ENCODE data around the gene NDUFS5. TPM values are rescaled to one million over a fixed set of nuclear protein-coding genes. Genes with fewer than 3 reads are reported as not detected.
"Not testable (repeated sequence)": the region's sequence is repeated elsewhere in the genome, so short reads cannot be mapped to it uniquely, and the experiment has no call there.

The NDUFS5 gene
- 630 TPM for polyA plus RNA-seq (2013, experiment 1 of 2)
- polyA plus RNA-seq (2013, experiment 2 of 2): 643 TPM

DNA sequence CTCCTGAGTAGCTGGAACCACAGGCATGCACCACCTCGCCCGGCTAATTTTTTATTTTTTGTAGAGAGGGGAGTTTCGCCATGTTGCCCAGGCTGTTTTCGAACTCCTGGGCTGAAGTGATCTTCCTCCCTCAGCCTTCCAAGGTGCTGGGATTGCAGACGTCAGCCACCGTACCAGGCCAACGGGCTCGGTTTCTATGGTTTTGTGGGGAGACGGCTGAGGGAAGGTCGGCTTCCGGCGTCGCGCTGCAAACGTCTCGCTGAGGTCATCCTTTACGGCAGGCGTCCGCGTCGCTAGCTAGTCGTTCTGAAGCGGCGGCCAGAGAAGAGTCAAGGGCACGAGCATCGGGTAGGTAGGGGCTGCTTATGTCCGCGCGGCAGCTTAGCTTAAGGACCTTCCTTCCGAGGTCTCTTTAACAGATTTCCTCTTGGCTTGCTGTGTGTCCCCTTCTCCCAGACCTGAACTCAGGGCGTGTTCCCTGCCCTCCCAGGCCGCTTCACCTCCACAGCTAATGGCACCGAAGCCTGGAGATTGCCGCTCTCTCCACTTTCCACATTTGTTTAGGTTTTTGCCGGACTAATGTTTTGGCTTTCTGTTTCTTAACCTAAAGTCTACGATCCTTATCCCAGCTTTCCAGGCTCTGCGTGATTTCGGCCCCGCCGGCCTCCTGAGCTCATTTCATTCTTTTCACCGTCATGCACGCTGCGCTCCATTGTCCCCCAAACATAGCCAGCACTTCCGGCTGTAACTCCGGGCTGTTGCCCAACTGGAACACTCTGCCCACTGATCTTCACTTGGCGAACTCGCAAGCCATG lies at the start of gene NDUFS5:
TSS of gene NDUFS5 (plus strand) at position 300 of the 815 bp plus-strand sequence. CDS start 2,375 bp downstream, outside the sequence.
- peak within 1 kb of the TSS; percentile 64 for H2AK5ac ChIP-seq (ENCODE audit: low read length, severe bottlenecking)
- H2AFZ ChIP-seq (ENCODE audit: low read depth, low read length): peak within 1 kb of the TSS; percentile 84
- 1% methylated on average over 45 of the region's 47 CpGs for WGBS
- H3K9ac ChIP-seq (ENCODE audit: low read length): peak within 1 kb of the TSS; percentile 98
- peak within 1 kb of the TSS; percentile 91 to 97 for H3K18ac ChIP-seq (ENCODE audit: low read depth in 1 of 2, low read length in 2 of 2)
- peak within 1 kb of the TSS in 1 of 2 experiments; percentile 97 for H3K23ac ChIP-seq (ENCODE audit: low read length in 2 of 2)
- H3K36me3 ChIP-seq (ENCODE audit: control insufficient read depth in 1 of 2, insufficient read depth in 2 of 2, low read depth in 1 of 2, low read length in 2 of 2): peaks cover 16 to 30% of the 10 kb centered on the region in 2 experiments
- H3K79me1 ChIP-seq (replicated peaks; ENCODE audit: low read length, poor library complexity, severe bottlenecking): peaks cover 3% of the 10 kb centered on the region
- H4K91ac ChIP-seq (ENCODE audit: low read length): peak within 1 kb of the TSS; percentile 88
- H3K4me2 ChIP-seq (ENCODE audit: low read length, poor library complexity, severe bottlenecking): peak within 1 kb of the TSS; percentile 59
- peak within 1 kb of the TSS in 1 of 2 experiments; percentile 24 for H2BK12ac ChIP-seq (ENCODE audit: low read length in 2 of 2)
- H3K9me3 ChIP-seq (ENCODE audit: control insufficient read depth, low read length): no peaks in the 10 kb centered on the region
- peak; percentile 97 for DNase-seq
- H3K27me3 ChIP-seq (ENCODE audit: control insufficient read depth in 1 of 2, insufficient read depth in 1 of 2, low read length in 2 of 2): no peaks in the 10 kb centered on the region
- peaks cover 5% of the 10 kb centered on the region for H3K4me1 ChIP-seq (ENCODE audit: control insufficient read depth, insufficient read depth, low read depth, low read length)
- H4K8ac ChIP-seq (ENCODE audit: low read length): peak within 1 kb of the TSS; percentile 85
- peak within 1 kb of the TSS; percentile 89 to 94 for H3K4me3 ChIP-seq (ENCODE audit: insufficient read depth in 1 of 2, low read depth in 1 of 2, low read length in 2 of 2)
- H3K27ac ChIP-seq (ENCODE audit: low read length, poor library complexity, severe bottlenecking): peak within 1 kb of the TSS; percentile 99
- no peak within 1 kb of the TSS for H2BK120ac ChIP-seq (ENCODE audit: low read depth, low read length)
- H2BK5ac ChIP-seq (ENCODE audit: low read depth, low read length, poor library complexity, severe bottlenecking): peak within 1 kb of the TSS; percentile 54
- no peak within 1 kb of the TSS for H2BK15ac ChIP-seq (ENCODE audit: low read depth, poor library complexity, severe bottlenecking)
- peak within 1 kb of the TSS in 1 of 2 experiments; percentile 99 for H3K14ac ChIP-seq (ENCODE audit: low read length in 2 of 2)
- peak within 1 kb of the TSS; percentile 76 to 95 for H3K4ac ChIP-seq (ENCODE audit: low read depth in 1 of 2, low read length in 2 of 2)

DNA sequence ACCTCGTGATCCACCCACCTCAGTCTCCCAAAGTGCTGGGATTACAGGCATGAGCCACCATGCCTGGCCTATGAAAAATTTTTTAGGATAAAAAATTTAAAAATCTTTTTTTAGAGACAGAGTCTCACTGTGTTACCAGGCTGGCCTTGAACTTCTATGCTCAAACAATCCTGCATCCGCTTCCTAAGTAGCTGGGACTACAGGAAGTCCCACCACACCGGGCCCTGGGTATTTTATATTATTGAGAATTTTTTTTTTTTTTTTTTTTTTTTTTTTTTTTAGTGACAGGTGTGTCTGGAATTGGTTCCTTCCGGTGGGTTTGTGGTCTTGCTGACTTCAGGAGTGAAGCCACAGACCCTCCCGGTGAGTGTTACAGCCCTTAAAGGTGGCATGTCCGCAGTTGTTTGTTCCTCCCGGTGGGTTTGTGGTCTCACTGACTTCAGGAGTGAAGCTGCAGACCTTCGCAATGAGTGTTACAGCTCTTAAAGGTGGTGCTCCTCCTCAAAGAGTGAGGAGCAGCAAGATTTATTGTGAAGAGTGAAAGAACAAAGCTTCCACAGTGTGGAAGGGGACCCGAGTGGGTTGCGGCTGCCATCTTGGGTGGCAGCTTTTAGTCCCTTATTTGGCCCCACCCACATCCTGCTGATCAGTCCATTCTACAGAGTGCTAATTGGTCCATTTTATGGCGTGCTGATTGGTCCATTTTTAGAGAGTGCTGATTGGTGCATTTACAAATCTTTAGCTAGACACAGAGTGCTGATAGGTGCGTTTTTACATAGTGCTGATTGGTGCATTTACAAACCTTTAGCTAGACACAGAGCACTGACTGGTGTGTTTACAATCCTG lies 48.5 kb upstream of the NDUFS5 start:
- 95% methylated on average over 8 of the region's 12 CpGs for WGBS
- H2BK15ac ChIP-seq (ENCODE audit: low read depth, poor library complexity, severe bottlenecking); H3K27me3 ChIP-seq (ENCODE audit: control insufficient read depth in 1 of 2, insufficient read depth in 1 of 2, low read length in 2 of 2); H3K4me1 ChIP-seq (ENCODE audit: control insufficient read depth, insufficient read depth, low read depth, low read length); DNase-seq; H3K14ac ChIP-seq (ENCODE audit: low read length in 2 of 2); H3K4ac ChIP-seq (ENCODE audit: low read depth in 1 of 2, low read length in 2 of 2); H3K9ac ChIP-seq (ENCODE audit: low read length); H3K4me3 ChIP-seq (ENCODE audit: insufficient read depth in 1 of 2, low read depth in 1 of 2, low read length in 2 of 2); H3K36me3 ChIP-seq (ENCODE audit: control insufficient read depth in 1 of 2, insufficient read depth in 2 of 2, low read depth in 1 of 2, low read length in 2 of 2); H2AFZ ChIP-seq (ENCODE audit: low read depth, low read length); H2BK5ac ChIP-seq (ENCODE audit: low read depth, low read length, poor library complexity, severe bottlenecking); H3K18ac ChIP-seq (ENCODE audit: low read depth in 1 of 2, low read length in 2 of 2); H4K8ac ChIP-seq (ENCODE audit: low read length); H3K9me3 ChIP-seq (ENCODE audit: control insufficient read depth, low read length); H3K23ac ChIP-seq (ENCODE audit: low read length in 2 of 2); H3K4me2 ChIP-seq (ENCODE audit: low read length, poor library complexity, severe bottlenecking); H3K27ac ChIP-seq (ENCODE audit: low read length, poor library complexity, severe bottlenecking); H2BK120ac ChIP-seq (ENCODE audit: low read depth, low read length); H3K79me1 ChIP-seq (replicated peaks; ENCODE audit: low read length, poor library complexity, severe bottlenecking); H4K91ac ChIP-seq (ENCODE audit: low read length); H2AK5ac ChIP-seq (ENCODE audit: low read length, severe bottlenecking); H2BK12ac ChIP-seq (ENCODE audit: low read length in 2 of 2): not testable (repeated sequence)

DNA sequence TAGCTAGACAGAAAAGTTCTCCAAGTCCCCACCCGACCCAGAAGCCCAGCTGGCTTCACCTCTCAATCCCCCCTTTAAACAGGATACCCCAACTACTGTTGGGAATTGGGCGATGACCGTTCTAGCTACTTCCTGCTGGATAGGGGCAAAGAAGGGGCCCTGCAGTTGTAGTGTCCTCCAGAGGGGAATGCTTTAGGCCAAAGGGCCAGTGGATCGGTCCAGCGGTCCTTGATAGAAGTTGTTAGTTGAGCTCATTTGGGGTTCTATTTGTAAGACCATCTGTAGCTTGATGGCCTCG lies 48.0 kb upstream of the NDUFS5 start:
- WGBS: 85% methylated on average over 6 of the region's 6 CpGs
- not testable (repeated sequence) for H3K9ac ChIP-seq (ENCODE audit: low read length); H3K14ac ChIP-seq (ENCODE audit: low read length in 2 of 2); H2BK15ac ChIP-seq (ENCODE audit: low read depth, poor library complexity, severe bottlenecking); H3K27me3 ChIP-seq (ENCODE audit: control insufficient read depth in 1 of 2, insufficient read depth in 1 of 2, low read length in 2 of 2); H2BK12ac ChIP-seq (ENCODE audit: low read length in 2 of 2); H3K36me3 ChIP-seq (ENCODE audit: control insufficient read depth in 1 of 2, insufficient read depth in 2 of 2, low read depth in 1 of 2, low read length in 2 of 2); H3K4me1 ChIP-seq (ENCODE audit: control insufficient read depth, insufficient read depth, low read depth, low read length); H3K4ac ChIP-seq (ENCODE audit: low read depth in 1 of 2, low read length in 2 of 2); H2AFZ ChIP-seq (ENCODE audit: low read depth, low read length); H3K4me2 ChIP-seq (ENCODE audit: low read length, poor library complexity, severe bottlenecking); H2AK5ac ChIP-seq (ENCODE audit: low read length, severe bottlenecking); H4K8ac ChIP-seq (ENCODE audit: low read length); H3K18ac ChIP-seq (ENCODE audit: low read depth in 1 of 2, low read length in 2 of 2); H2BK5ac ChIP-seq (ENCODE audit: low read depth, low read length, poor library complexity, severe bottlenecking); DNase-seq; H3K4me3 ChIP-seq (ENCODE audit: insufficient read depth in 1 of 2, low read depth in 1 of 2, low read length in 2 of 2); H3K79me1 ChIP-seq (replicated peaks; ENCODE audit: low read length, poor library complexity, severe bottlenecking); H3K9me3 ChIP-seq (ENCODE audit: control insufficient read depth, low read length); H3K23ac ChIP-seq (ENCODE audit: low read length in 2 of 2); H2BK120ac ChIP-seq (ENCODE audit: low read depth, low read length); H4K91ac ChIP-seq (ENCODE audit: low read length); H3K27ac ChIP-seq (ENCODE audit: low read length, poor library complexity, severe bottlenecking)

DNA sequence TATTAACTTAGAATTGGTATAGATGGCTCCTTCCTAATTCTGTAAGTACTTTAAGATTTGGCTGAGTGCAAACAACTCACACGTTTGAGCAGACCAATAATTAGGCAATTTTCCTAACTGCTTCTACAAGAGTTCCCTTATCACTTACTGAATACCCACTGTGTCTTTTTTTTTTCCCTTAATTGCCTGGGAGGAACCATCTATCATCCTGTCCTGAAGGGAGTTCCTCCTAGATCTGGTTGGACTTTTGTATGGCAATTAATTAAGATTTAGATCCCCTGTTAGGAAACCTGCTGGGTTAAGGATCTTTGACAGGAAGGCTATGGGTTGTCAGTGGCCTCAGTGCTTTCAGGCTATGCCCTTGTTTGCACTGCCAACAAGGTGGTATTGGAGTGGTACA lies 46.8 kb upstream of the NDUFS5 start:
- whole genome bisulfite sequencing: 60% methylated on average over 1 of the region's 1 CpG
- H3K79me1 ChIP-seq (replicated peaks; ENCODE audit: low read length, poor library complexity, severe bottlenecking); H3K23ac ChIP-seq (ENCODE audit: low read length in 2 of 2); H3K9me3 ChIP-seq (ENCODE audit: control insufficient read depth, low read length); H3K4me2 ChIP-seq (ENCODE audit: low read length, poor library complexity, severe bottlenecking); H2BK15ac ChIP-seq (ENCODE audit: low read depth, poor library complexity, severe bottlenecking); H3K27me3 ChIP-seq (ENCODE audit: control insufficient read depth in 1 of 2, insufficient read depth in 1 of 2, low read length in 2 of 2); H3K9ac ChIP-seq (ENCODE audit: low read length); H3K4ac ChIP-seq (ENCODE audit: low read depth in 1 of 2, low read length in 2 of 2); DNase-seq; H3K18ac ChIP-seq (ENCODE audit: low read depth in 1 of 2, low read length in 2 of 2); H2BK12ac ChIP-seq (ENCODE audit: low read length in 2 of 2); H3K4me1 ChIP-seq (ENCODE audit: control insufficient read depth, insufficient read depth, low read depth, low read length); H2AFZ ChIP-seq (ENCODE audit: low read depth, low read length); H3K36me3 ChIP-seq (ENCODE audit: control insufficient read depth in 1 of 2, insufficient read depth in 2 of 2, low read depth in 1 of 2, low read length in 2 of 2); H2AK5ac ChIP-seq (ENCODE audit: low read length, severe bottlenecking); H3K14ac ChIP-seq (ENCODE audit: low read length in 2 of 2); H4K91ac ChIP-seq (ENCODE audit: low read length); H3K27ac ChIP-seq (ENCODE audit: low read length, poor library complexity, severe bottlenecking); H4K8ac ChIP-seq (ENCODE audit: low read length); H2BK5ac ChIP-seq (ENCODE audit: low read depth, low read length, poor library complexity, severe bottlenecking); H3K4me3 ChIP-seq (ENCODE audit: insufficient read depth in 1 of 2, low read depth in 1 of 2, low read length in 2 of 2); H2BK120ac ChIP-seq (ENCODE audit: low read depth, low read length): not testable (repeated sequence)

Measured in mesenchymal stem cell (in vitro differentiated cells and primary cell).